LNCaP clone FGC (cell line): ENCODE data around the gene TPST2.

ENCODE experiments used
- DNase-seq: peaks from one replicate; pipeline ENCODE4 v3.0.0-alpha.2; 2011; ENCODE audit warnings: low read depth
- H3K4me3 ChIP-seq: 2 replicates; pipeline ENCODE4 v1.5.1; 2011; ENCODE audit warnings: mild to moderate bottlenecking, low read depth, low read length, control low read depth
- CTCF ChIP-seq: IDR thresholded peaks from 2 replicates; pipeline ENCODE4 v1.5.1; 2012; ENCODE audit warnings: mild to moderate bottlenecking; ENCODE audit not compliant: control insufficient read depth, insufficient read depth; ENCODE audit errors: extremely low read depth

TPST2 gene

GRCh38 chr22:26601726-26602125 is 11.8 kb upstream of the TPST2 start:
- no peak overlapping the region for H3K4me3 ChIP-seq
- no peak for TF ChIP-seq CTCF
- no peak for DNase-seq

GRCh38 chr22:26599505-26599904 is 9.6 kb upstream of the TPST2 start:
- no peak for DNase-seq
- no peak overlapping the region for H3K4me3 ChIP-seq
- no peak for TF ChIP-seq CTCF

- no peak for TF ChIP-seq CTCF
- DNase-seq, result no peak
- H3K4me3 ChIP-seq, result no peak overlapping the region
These were observed 7.5 kb upstream of the TPST2 start for GRCh38 chr22:26597480-26597879.

- no peak for TF ChIP-seq CTCF
- DNase-seq, result no peak
- no peak overlapping the region for H3K4me3 ChIP-seq
These were observed 7.1 kb upstream of the TPST2 start for GRCh38 chr22:26597026-26597425.

GRCh38 chr22:26593763-26594162 is 3.8 kb upstream of the TPST2 start:
- no peak overlapping the region for H3K4me3 ChIP-seq
- TF ChIP-seq CTCF, result no peak
- DNase-seq, result no peak

- H3K4me3 ChIP-seq, result no peak overlapping the region
- TF ChIP-seq CTCF, result no peak
- no peak for DNase-seq
These were observed 2.5 kb upstream of the TPST2 start for GRCh38 chr22:26592421-26592891.

- peak overlapping the region; percentile 78 for H3K4me3 ChIP-seq
- DNase-seq, result no peak
- TF ChIP-seq CTCF, result no peak
These were observed 526 bp downstream of the TPST2 start for GRCh38 chr22:26589367-26589844.
